Smooth muscle cell (in vitro differentiated cells): ENCODE measurements around the gene RHD. TPM values are rescaled to one million over a fixed set of nuclear protein-coding genes. Genes with fewer than 3 reads are reported as not detected.
A peak's percentile ranks its signal among the peaks of the same experiment; 100 is the strongest.

Experiments
- DNase-seq: peaks from one replicate; lab custom pipeline; 2025; ENCODE audit not compliant: unreplicated experiment; lab: John Stamatoyannopoulos, UW
- H2AFZ ChIP-seq: fragments of 200-600 bp; sonication (generic); 2 replicates; pipeline ENCODE4 v1.6.0; 2016; ENCODE audit warnings: antibody characterized with exemption, low read depth, mild to moderate bottlenecking
- H3F3A ChIP-seq: fragments of 200-600 bp; sonication (generic); 2 replicates; pipeline ENCODE4 v1.6.0; 2017; ENCODE audit warnings: antibody characterized with exemption, low read depth
- H3K27ac ChIP-seq: fragments of 200-600 bp; sonication (generic); 2 replicates; pipeline ENCODE4 v1.5.1; 2016; ENCODE audit warnings: low read depth, mild to moderate bottlenecking
- H3K27me3 ChIP-seq: fragments of 200-600 bp; sonication (generic); 2 replicates; pipeline ENCODE4 v1.6.1; 2016; ENCODE audit warnings: low read depth, mild to moderate bottlenecking
- H3K36me3 ChIP-seq: fragments of 200-600 bp; sonication (generic); 2 replicates; pipeline ENCODE4 v1.5.1; 2016; ENCODE audit warnings: low read depth
- H3K4me1 ChIP-seq: fragments of 200-600 bp; sonication (generic); 2 replicates; pipeline ENCODE4 v1.5.1; 2016; ENCODE audit warnings: low read depth
- H3K4me2 ChIP-seq: fragments of 200-600 bp; sonication (generic); 2 replicates; pipeline ENCODE4 v1.6.0; 2016; ENCODE audit warnings: mild to moderate bottlenecking
- H3K4me3 ChIP-seq: fragments of 200-600 bp; sonication (generic); 2 replicates; pipeline ENCODE4 v1.5.1; 2016; ENCODE audit warnings: mild to moderate bottlenecking
- H3K79me2 ChIP-seq: fragments of 200-600 bp; sonication (generic); 2 replicates; pipeline ENCODE4 v1.6.0; 2016; ENCODE audit warnings: low read depth, mild to moderate bottlenecking
- H3K9ac ChIP-seq: fragments of 200-600 bp; sonication (generic); 2 replicates; pipeline ENCODE4 v1.6.0; 2016; ENCODE audit warnings: low read depth
- H3K9me3 ChIP-seq: fragments of 200-600 bp; sonication (generic); replicated peaks from 2 replicates; pipeline ENCODE4 v1.5.1; 2016; ENCODE audit warnings: low read depth
- H4K20me1 ChIP-seq: fragments of 200-600 bp; sonication (generic); 2 replicates; pipeline ENCODE4 v1.6.0; 2016; ENCODE audit warnings: low read depth
- CTCF ChIP-seq: fragments of 200-600 bp; sonication (generic); IDR thresholded peaks from 2 replicates; pipeline ENCODE4 v1.5.1; 2017; ENCODE audit warnings: borderline replicate concordance, mild to moderate bottlenecking, antibody characterized with exemption; ENCODE audit not compliant: insufficient read depth, poor library complexity, severe bottlenecking
- WGBS: methylation state at CpG from one replicate; pipeline ENCODE4 v1.1.7; 2016; ENCODE audit warnings: low lambda C conversion rate; 5-methylcytosine and 5-hydroxymethylcytosine counted together
- polyA plus RNA-seq: library from polyadenylated mRNA; unstranded; fragments of >200 nt; fragmentation: Nextera tagmentation; extraction: Ambion mirVana; gene quantifications from 2 replicates; pipeline ENCODE4 v1.2.1, GENCODE V29; 2016
- total RNA-seq: library from RNA; depleted of rRNA; stranded (reverse); fragments of >200 nt; gene quantifications from 2 replicates; pipeline ENCODE4 v1.2.3, GENCODE V29; 2014

RHD gene
- total and polyA plus RNA-seq, 2 experiments from 2014 or later, result not detected

GRCh38 chr1:25247829-25248754 is 24.2 kb upstream of the RHD start:
- Histone ChIP-seq H3K4me2 (peak overlapping the region; percentile 93), H3K27ac (peak overlapping the region; percentile 99), H3K4me3 (peak overlapping the region; percentile 96), H3F3A (peaks cover 21% of the 10 kb centered on the region), H2AFZ (peak overlapping the region; percentile 90), H4K20me1 (peaks cover 38% of the 10 kb centered on the region), H3K9me3 (no peaks in the 10 kb centered on the region), H3K79me2 (peaks cover 39% of the 10 kb centered on the region), H3K9ac (peak overlapping the region; percentile 99), H3K27me3 (no peaks in the 10 kb centered on the region), H3K36me3 (peaks cover 19% of the 10 kb centered on the region), H3K4me1 (peaks cover 8% of the 10 kb centered on the region)
- WGBS, result 30% methylated on average over 25 of the region's 30 CpGs
- DNase-seq, result no peak
- no peak for TF ChIP-seq CTCF

DNA sequence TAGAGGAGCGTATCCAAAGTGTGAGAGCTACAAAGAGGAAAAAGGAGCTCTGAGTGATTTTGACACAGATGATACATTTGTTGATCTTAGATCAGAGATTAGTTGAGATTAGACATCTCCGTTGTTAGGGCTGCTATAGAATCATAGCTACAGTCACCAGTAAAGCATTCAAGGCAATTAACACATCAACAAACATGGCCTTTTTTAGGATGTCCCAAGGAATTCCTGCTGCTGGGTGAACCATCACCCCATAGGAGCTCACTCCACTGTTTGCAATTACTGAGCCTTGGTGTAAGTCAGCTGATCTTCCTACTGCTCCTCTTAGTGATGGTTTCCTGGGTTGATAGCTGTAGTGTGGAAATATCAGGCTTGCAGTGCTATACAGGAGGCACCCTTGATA is 18.4 kb upstream of the RHD start:
- Histone ChIP-seq H3K4me2 (no peak overlapping the region), H2AFZ (no peak overlapping the region), H3K36me3 (no peaks in the 10 kb centered on the region), H3K79me2 (no peaks in the 10 kb centered on the region), H3K9ac (no peak overlapping the region), H4K20me1 (no peaks in the 10 kb centered on the region), H3K4me1 (no peaks in the 10 kb centered on the region), H3K4me3 (no peak overlapping the region), H3F3A (no peaks in the 10 kb centered on the region), H3K27me3 (no peaks in the 10 kb centered on the region), H3K27ac (no peak overlapping the region), H3K9me3 (no peaks in the 10 kb centered on the region)
- no peak for DNase-seq
- 21% methylated on average over 2 of the region's 2 CpGs for WGBS
- TF ChIP-seq CTCF, result no peak

DNA sequence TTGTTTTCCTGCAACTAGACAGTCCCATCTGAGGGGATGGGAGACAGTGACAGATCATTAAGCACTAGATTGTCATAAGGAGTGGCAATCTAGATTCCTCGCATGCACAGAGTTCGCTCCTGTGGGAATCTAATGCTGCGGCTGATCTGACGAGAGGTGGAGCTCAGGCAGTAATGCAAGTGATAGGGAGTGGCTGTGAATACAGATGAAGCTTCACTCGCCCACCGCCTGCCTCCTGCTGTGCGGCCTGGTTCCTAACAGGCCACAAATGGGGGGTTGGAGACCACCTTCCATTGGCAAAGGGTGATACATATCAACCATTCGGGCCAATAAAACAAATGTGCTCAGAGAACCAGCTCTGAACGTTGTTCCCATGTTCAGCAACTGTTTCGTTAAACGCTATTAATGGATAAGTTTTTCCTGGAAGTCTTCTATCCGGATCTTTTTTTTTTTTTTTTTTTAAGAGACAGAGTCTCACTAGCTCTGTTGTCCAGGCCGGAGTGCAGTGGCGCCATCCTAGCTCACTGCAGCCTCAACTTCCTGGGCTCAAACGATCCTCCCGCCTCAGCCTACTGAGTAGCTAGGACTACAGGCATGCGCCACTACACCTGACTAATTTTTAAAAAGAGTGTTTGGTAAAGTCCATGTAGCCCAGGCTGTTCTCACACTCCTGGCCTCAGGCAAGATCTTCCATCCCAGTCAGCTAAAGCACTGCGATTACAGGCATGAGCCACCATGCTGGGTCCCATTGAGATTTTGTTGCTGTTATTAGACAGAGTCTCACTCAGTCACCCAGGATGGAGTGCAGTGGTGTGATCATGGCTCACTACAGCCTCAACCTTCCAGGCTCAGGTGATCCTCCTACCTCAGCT is 16.4 kb upstream of the RHD start:
- H3K27me3 ChIP-seq, result no peaks in the 10 kb centered on the region
- H2AFZ ChIP-seq, result no peak overlapping the region
- WGBS, result 93% methylated on average over 18 of the region's 18 CpGs
- H3K79me2 ChIP-seq, result no peaks in the 10 kb centered on the region
- H3K9ac ChIP-seq, result no peak overlapping the region
- DNase-seq, result no peak
- H3K4me2 ChIP-seq, result no peak overlapping the region
- H3K27ac ChIP-seq, result no peak overlapping the region
- no peaks in the 10 kb centered on the region for H3K9me3 ChIP-seq
- no peaks in the 10 kb centered on the region for H3K4me1 ChIP-seq
- H3K36me3 ChIP-seq, result no peaks in the 10 kb centered on the region
- H3F3A ChIP-seq, result no peaks in the 10 kb centered on the region
- no peak overlapping the region for H3K4me3 ChIP-seq
- no peak for TF ChIP-seq CTCF
- no peaks in the 10 kb centered on the region for H4K20me1 ChIP-seq
